Epithelial cell of esophagus (primary cell): Measurements from ENCODE around the gene DTX4.
"Not testable (repeated sequence)": the region's sequence is repeated elsewhere in the genome, so short reads cannot be mapped to it uniquely, and the experiment has no call there.

Source experiments
- DNase-seq: peaks from one replicate; pipeline ENCODE4 v3.0.0; 2010; ENCODE audit warnings: low read depth
- H3K4me3 ChIP-seq: 2 replicates; pipeline ENCODE4 v1.5.1; 2011; ENCODE audit warnings: mild to moderate bottlenecking, low read length, control low read depth
- TF ChIP-seq, protein P1 (sequence below): IDR thresholded peaks from 2 replicates; pipeline ENCODE4 v1.5.1; 2011; ENCODE audit warnings: low read depth, mild to moderate bottlenecking, low read length, control low read depth, inconsistent platforms; ENCODE audit not compliant: insufficient read depth; ENCODE audit errors: missing control alignments

DTX4 gene

GRCh38 chr11:59171508-59172322 lies at the start of gene DTX4:
TSS of gene DTX4 (plus strand) at chr11:59172132. CDS start at chr11:59172596, 464 bp downstream.
- TF ChIP-seq, protein P1, sequence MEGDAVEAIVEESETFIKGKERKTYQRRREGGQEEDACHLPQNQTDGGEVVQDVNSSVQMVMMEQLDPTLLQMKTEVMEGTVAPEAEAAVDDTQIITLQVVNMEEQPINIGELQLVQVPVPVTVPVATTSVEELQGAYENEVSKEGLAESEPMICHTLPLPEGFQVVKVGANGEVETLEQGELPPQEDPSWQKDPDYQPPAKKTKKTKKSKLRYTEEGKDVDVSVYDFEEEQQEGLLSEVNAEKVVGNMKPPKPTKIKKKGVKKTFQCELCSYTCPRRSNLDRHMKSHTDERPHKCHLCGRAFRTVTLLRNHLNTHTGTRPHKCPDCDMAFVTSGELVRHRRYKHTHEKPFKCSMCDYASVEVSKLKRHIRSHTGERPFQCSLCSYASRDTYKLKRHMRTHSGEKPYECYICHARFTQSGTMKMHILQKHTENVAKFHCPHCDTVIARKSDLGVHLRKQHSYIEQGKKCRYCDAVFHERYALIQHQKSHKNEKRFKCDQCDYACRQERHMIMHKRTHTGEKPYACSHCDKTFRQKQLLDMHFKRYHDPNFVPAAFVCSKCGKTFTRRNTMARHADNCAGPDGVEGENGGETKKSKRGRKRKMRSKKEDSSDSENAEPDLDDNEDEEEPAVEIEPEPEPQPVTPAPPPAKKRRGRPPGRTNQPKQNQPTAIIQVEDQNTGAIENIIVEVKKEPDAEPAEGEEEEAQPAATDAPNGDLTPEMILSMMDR: peak; percentile 98
- peak; percentile 94 for DNase-seq
- peak within 1 kb of the TSS; percentile 63 for H3K4me3 ChIP-seq

DNA sequence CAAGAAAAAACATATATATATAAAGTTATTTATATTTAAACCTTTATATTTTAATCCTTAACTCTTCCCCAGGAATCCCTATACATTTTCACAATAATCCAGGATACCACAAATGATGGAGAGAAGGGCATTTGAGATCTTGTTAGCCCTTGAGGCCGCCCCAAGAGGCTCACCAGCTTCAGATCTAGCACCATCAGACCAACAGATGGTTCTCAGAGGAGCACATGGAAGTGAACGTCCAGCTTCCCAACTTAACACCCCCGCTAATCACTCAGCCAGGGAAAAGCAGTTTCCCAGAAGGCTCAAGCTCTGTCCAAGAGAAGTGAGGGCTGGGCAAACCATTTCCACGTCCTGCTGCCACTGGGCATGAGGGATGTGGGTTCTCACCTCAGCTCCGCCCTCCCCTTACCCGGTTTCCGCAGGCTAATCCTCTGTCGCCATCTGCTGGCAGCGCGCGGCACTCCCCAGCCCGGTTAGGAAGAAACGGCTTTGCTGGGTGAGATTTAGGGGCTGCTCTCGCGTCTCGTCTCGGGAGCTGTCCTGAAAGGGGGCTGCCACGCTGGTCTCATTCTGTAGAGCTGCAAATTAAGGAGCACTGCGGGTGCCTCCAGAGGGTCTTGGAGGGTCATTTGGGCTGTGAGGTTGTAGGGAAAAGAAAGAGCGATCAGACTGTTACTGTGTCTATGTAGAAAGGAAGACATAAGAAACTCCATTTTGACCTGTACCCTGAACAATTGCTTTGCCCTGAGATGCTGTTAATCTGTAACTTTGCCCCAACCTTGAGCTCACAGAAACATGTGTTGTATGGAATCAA lies 36.1 kb upstream of the DTX4 start:
- DNase-seq: peak; percentile 77
- TF ChIP-seq, protein P1: peak; percentile 99
- no peak overlapping the region for H3K4me3 ChIP-seq

- H3K4me3 ChIP-seq, DNase-seq: not testable (repeated sequence)
These were observed 35.4 kb upstream of the DTX4 start for GRCh38 chr11:59136551-59136950.

GRCh38 chr11:59137190-59137589 lies 34.7 kb upstream of the DTX4 start:
- TF ChIP-seq, protein P1: no peak
- H3K4me3 ChIP-seq: no peak overlapping the region
- DNase-seq: no peak

DNA sequence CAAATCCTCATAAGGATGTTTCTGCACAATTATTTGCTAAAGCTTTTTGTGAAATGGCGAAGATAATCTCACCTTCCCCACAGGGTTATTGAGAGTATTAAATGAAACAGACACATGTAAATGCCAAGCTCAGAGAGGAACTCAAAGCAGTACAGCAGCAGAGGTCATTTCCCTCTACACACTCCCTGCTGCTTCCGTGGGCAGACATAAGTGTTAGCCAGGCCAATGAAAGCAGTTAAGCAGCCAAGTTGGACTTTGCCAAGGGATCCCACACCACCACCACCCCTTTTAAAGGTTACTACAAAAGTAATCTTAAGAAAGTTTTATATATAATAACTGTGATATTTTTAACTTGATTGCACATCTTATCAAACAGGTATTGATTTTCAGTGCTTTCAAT lies 33.3 kb upstream of the DTX4 start:
- no peak for DNase-seq
- H3K4me3 ChIP-seq: no peak overlapping the region
- TF ChIP-seq, protein P1: no peak

DNA sequence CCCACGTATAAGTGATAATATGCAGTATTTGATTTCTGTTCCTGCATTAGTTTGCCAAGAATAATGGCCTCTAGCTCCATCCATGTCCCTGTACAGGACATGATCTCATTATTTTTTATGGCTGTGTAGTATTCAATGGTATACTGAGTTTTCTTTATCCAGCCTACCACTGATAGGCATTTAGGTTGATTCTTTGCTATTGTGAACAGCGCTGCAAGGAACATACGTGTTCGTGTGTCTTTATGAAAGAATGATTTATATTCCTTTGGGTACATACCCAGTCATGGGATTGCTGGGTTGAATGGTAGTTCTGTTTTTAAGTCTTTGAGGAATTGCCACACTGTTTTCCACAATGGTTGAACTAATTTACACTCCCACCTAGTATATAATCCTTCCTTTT lies 30.7 kb upstream of the DTX4 start:
- TF ChIP-seq, protein P1: no peak
- no peak for DNase-seq
- H3K4me3 ChIP-seq: no peak overlapping the region

- H3K4me3 ChIP-seq: peak overlapping the region; percentile 75
- no peak for DNase-seq
- TF ChIP-seq, protein P1: no peak
These were observed 30.1 kb upstream of the DTX4 start for GRCh38 chr11:59141673-59142460.
